Naive thymus-derived CD8-positive, alpha-beta T cell (primary cell): ENCODE results near the gene TRPC4AP. TPM values are rescaled to one million over a fixed set of nuclear protein-coding genes. Genes with fewer than 3 reads are reported as not detected.
"Not testable (repeated sequence)": the region's sequence is repeated elsewhere in the genome, so short reads cannot be mapped to it uniquely, and the experiment has no call there.

Source experiments
- ATAC-seq, 2 donors: fragments of 150-1000 bp; cut with Tn5 transposase in 1 of 2; sonication (Bioruptor Pico), chemical (Tn5 transposase) in 1 of 2; 1 replicate in 1 of 2; 2 replicates in 1 of 2; pipeline ENCODE4 v1.10.0; 2021; ENCODE audit warnings: mild to moderate bottlenecking in 2 of 2, moderate library complexity in 2 of 2
- POLR2A ChIA-PET: fragments of 350-600 bp; sonication (Branson Sonifier 250); formaldehyde crosslinking; loops from one replicate; lab custom pipeline; 2021; ENCODE audit warnings: antibody characterized with exemption; lab: Charles Lee
- DNase-seq, 10 donors: peaks; one replicate each; pipeline versions ENCODE4 v3.0.0 to v3.0.0-alpha.2; 2020 to 2022
- H3K27ac Mint-ChIP-seq, 10 donors: one replicate each; pipeline ENCODE4 v1.8.0; 2020 to 2022; ENCODE audit warnings: mild to moderate bottlenecking in 10 of 10, mixed read lengths in 10 of 10, moderate library complexity in 4 of 10, inconsistent platforms in 1 of 10
- H3K27me3 Mint-ChIP-seq, 5 donors: one replicate each; pipeline ENCODE4 v1.8.0; 2021 to 2022; ENCODE audit warnings: mixed read lengths in 5 of 5
- H3K36me3 Mint-ChIP-seq, 3 donors: one replicate each; pipeline ENCODE4 v1.8.0; 2020 to 2022; ENCODE audit warnings: mixed read lengths in 3 of 3, mild to moderate bottlenecking in 2 of 3, inconsistent platforms in 1 of 3
- H3K4me1 Mint-ChIP-seq, 4 donors: one replicate each; pipeline ENCODE4 v1.8.0; 2021 to 2022; ENCODE audit warnings: mixed read lengths in 4 of 4
- H3K4me3 Mint-ChIP-seq, 10 donors: one replicate each; pipeline ENCODE4 v1.8.0; 2020 to 2022; ENCODE audit warnings: mild to moderate bottlenecking in 10 of 10, mixed read lengths in 10 of 10, moderate library complexity in 6 of 10, inconsistent platforms in 1 of 10
- H3K9me3 Mint-ChIP-seq, 9 donors: one replicate each; pipeline ENCODE4 v1.8.0; 2020 to 2022; ENCODE audit warnings: mixed read lengths in 9 of 9, mild to moderate bottlenecking in 3 of 9, inconsistent platforms in 1 of 9, moderate library complexity in 1 of 9
- polyA plus RNA-seq, 3 donors: library from polyadenylated mRNA; unstranded; fragments of 300-500 nt; fragmentation: Illumina TruSeq; gene quantifications; one replicate each; pipeline ENCODE4 v1.2.3, GENCODE V29; 2021
- total RNA-seq, 8 experiments: library from RNA in 2 of 8; stranded (reverse) in 2 of 8; gene quantifications; one replicate each; pipeline ENCODE4 v1.2.3 and lab custom pipeline; 2021 to 2026

The TRPC4AP gene
- total and polyA plus RNA-seq, 5 experiments from 2014 or later: 54.7 to 77.6 (median 57.8) TPM

DNA sequence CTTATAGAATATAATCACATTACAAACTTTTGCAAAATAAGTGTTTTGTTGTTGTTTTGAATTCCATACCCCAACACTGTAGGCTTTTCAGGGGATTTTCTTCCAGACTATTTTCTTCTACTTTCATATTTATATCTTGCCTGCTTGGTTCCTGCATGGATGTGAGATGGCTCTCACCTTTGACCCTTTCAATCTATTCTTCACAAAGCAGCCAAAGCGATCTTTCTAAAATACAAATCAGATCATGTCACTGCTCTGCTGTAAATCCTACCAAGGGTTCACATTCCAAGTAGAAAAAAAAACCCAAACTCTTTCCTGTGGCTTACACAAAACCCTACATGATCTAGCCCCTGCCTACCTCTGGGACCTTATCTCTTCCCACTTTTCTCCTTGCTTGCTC, 25.0 kb upstream of the TRPC4AP start:
- H3K36me3 Mint-ChIP-seq: peaks cover 0 to 83% (median 24%) of the 10 kb centered on the region in 3 donors
- DNase-seq: no peak

GRCh38 chr20:35117196-35117595, 24.6 kb upstream of the TRPC4AP start:
- no peaks in the 10 kb centered on the region for H3K9me3 Mint-ChIP-seq
- peak overlapping the region in 6 of 10 donors; percentile 20 to 75 (median 56) for H3K27ac Mint-ChIP-seq
- H3K27me3 Mint-ChIP-seq: no peaks in the 10 kb centered on the region
- H3K4me1 Mint-ChIP-seq: no peaks in the 10 kb centered on the region
- DNase-seq: no peak
- POLR2A ChIA-PET: no interaction called here
- H3K4me3 Mint-ChIP-seq: no peak overlapping the region
- H3K36me3 Mint-ChIP-seq: peaks cover 0 to 81% (median 26%) of the 10 kb centered on the region in 3 donors
- ATAC-seq: no peak

More for the DNA sequence above, 25.0 kb upstream of the TRPC4AP start:
- Mint-ChIP-seq H3K4me3 (no peak overlapping the region), H3K27ac (peak overlapping the region in 6 of 10 donors; percentile 14 to 78 (median 40)), H3K9me3 (no peaks in the 10 kb centered on the region), H3K4me1 (no peaks in the 10 kb centered on the region), H3K27me3 (no peaks in the 10 kb centered on the region)
- POLR2A ChIA-PET: no interaction called here
- no peak for ATAC-seq

- no peaks in the 10 kb centered on the region for H3K9me3 Mint-ChIP-seq
- no peaks in the 10 kb centered on the region for H3K4me1 Mint-ChIP-seq
- no peak overlapping the region for H3K4me3 Mint-ChIP-seq
- POLR2A ChIA-PET: interaction anchor here (0.6 kb wide), 1 partner anchor 22 kb away, joined by 3 read pairs; no protein-coding TSS in a partner anchor
- H3K27me3 Mint-ChIP-seq: no peaks in the 10 kb centered on the region
- peaks cover 0 to 80% (median 22%) of the 10 kb centered on the region in 3 donors for H3K36me3 Mint-ChIP-seq
- H3K27ac Mint-ChIP-seq: peak overlapping the region in 8 of 10 donors; percentile 15 to 84 (median 58)
- ATAC-seq: no peak
- DNase-seq: no peak
These were observed 23.7 kb upstream of the TRPC4AP start for GRCh38 chr20:35116258-35116657.

DNA sequence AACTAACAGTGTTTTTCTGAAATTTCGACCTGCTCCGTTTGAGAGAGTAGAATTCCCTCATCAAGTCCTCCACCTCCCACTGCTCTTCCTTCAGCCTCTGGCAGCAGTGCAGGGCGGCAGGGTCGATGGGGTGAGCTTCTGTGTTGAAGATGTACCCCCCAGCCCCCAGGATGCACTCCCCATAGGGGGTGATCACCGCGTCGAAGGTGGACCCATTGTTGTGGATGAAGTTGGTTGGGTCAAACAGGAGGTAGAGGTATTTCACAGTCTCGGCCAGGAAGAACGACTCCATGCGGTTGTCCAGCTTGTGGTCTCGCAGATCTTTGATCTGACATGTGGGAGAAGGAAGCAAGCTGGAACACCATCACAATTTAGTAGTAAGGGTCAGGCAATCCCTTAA, 23.0 kb upstream of the TRPC4AP start:
- H3K9me3 Mint-ChIP-seq: no peaks in the 10 kb centered on the region
- no peaks in the 10 kb centered on the region for H3K27me3 Mint-ChIP-seq
- no peaks in the 10 kb centered on the region for H3K4me1 Mint-ChIP-seq
- H3K36me3 Mint-ChIP-seq: peaks cover 0 to 76% (median 22%) of the 10 kb centered on the region in 3 donors
- no peak overlapping the region for H3K4me3 Mint-ChIP-seq
- DNase-seq (no peak), ATAC-seq (no peak)
- H3K27ac Mint-ChIP-seq: peak overlapping the region in 7 of 10 donors; percentile 6 to 84 (median 39)
- POLR2A ChIA-PET: no interaction called here

DNA sequence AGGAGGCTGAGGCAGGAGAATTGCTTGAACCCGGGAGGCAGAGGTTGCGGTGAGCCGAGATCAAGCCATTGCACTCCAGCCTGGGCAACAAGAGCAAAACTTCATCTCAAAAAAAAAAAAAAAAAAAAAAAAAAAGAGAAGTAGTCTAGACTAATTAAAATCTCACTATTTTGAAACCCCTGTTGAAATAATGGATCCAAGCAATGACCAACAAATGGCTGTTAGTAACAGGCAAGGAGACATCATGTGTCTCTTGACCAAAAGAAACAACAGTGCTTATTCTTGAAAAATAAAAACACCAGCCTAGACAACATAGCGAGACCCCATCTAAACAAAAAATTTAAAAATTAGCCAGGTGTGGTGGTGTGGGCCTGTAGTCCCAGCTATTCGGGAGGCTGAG, 19.7 kb upstream of the TRPC4AP start:
- H3K9me3 Mint-ChIP-seq, H3K27ac Mint-ChIP-seq, H3K4me1 Mint-ChIP-seq, POLR2A ChIA-PET, DNase-seq, ATAC-seq, H3K4me3 Mint-ChIP-seq, H3K27me3 Mint-ChIP-seq: not testable (repeated sequence)
- H3K36me3 Mint-ChIP-seq: peaks cover 0 to 55% (median 6%) of the 10 kb centered on the region in 3 donors

DNA sequence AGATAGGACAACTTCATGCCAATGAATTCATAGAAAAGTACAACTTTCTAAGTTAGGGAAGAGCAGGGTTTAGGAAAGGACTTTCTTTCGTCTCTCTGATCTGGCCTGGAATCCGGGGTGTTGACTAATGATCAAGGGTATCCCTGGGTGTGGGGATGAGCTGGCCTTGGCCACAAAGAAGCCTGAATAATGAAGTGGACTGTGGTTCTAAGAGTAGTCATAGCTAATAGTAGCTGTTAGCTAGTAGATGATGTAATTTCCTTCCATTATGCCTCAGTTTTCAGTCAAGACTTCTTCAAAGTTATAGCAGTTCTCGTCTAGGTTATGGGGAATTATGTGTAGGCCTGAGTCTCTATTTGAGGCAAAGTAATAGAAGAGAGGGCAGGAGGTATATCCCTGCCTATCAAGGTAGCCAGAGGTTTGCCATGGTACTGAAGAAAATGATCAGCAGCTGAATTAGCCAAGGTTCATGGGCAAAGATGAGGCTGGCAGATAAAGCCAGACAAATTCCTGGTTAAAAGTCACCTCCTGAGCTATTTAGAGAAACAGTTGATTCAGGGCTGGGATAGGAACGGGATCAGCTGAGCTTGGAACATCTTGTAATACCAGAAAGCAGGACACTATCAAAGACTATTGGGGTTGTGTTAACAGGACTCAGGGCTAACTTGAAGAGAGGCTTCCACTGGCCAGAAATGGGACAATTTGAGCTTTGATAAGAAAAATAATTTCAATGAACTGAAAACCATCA, 18.7 kb upstream of the TRPC4AP start:
- no peaks in the 10 kb centered on the region for H3K27me3 Mint-ChIP-seq
- H3K9me3 Mint-ChIP-seq: no peaks in the 10 kb centered on the region
- DNase-seq (no peak), ATAC-seq (no peak)
- POLR2A ChIA-PET: no interaction called here
- H3K36me3 Mint-ChIP-seq: peaks cover 0 to 46% (median 6%) of the 10 kb centered on the region in 3 donors
- no peak overlapping the region for H3K4me3 Mint-ChIP-seq
- H3K4me1 Mint-ChIP-seq: peaks cover 0 to 3% (median 0%) of the 10 kb centered on the region in 4 donors
- peak overlapping the region in 7 of 10 donors; percentile 1 to 53 (median 19) for H3K27ac Mint-ChIP-seq

- no peak for ATAC-seq
These were observed 16.3 kb upstream of the TRPC4AP start for GRCh38 chr20:35108921-35109320.

GRCh38 chr20:35106827-35107380, 14.3 kb upstream of the TRPC4AP start:
- no peaks in the 10 kb centered on the region for H3K9me3 Mint-ChIP-seq
- peaks cover 0 to 3% (median 0%) of the 10 kb centered on the region in 4 donors for H3K4me1 Mint-ChIP-seq
- DNase-seq (no peak), ATAC-seq (no peak)
- H3K36me3 Mint-ChIP-seq: peaks cover 0 to 18% (median 4%) of the 10 kb centered on the region in 3 donors
- no peaks in the 10 kb centered on the region for H3K27me3 Mint-ChIP-seq
- POLR2A ChIA-PET: no interaction called here
- no peak overlapping the region for H3K4me3 Mint-ChIP-seq
- H3K27ac Mint-ChIP-seq: no peak overlapping the region

More at GRCh38 chr20:35108921-35109320, 16.3 kb upstream of the TRPC4AP start:
- Mint-ChIP-seq H3K27me3 (no peaks in the 10 kb centered on the region), H3K27ac (peak overlapping the region in 1 of 10 donors; percentile 10), H3K36me3 (peaks cover 0 to 26% (median 6%) of the 10 kb centered on the region in 3 donors), H3K4me1 (peaks cover 0 to 3% (median 0%) of the 10 kb centered on the region in 4 donors), H3K4me3 (no peak overlapping the region), H3K9me3 (no peaks in the 10 kb centered on the region)
- DNase-seq: no peak
- POLR2A ChIA-PET: no interaction called here

DNA sequence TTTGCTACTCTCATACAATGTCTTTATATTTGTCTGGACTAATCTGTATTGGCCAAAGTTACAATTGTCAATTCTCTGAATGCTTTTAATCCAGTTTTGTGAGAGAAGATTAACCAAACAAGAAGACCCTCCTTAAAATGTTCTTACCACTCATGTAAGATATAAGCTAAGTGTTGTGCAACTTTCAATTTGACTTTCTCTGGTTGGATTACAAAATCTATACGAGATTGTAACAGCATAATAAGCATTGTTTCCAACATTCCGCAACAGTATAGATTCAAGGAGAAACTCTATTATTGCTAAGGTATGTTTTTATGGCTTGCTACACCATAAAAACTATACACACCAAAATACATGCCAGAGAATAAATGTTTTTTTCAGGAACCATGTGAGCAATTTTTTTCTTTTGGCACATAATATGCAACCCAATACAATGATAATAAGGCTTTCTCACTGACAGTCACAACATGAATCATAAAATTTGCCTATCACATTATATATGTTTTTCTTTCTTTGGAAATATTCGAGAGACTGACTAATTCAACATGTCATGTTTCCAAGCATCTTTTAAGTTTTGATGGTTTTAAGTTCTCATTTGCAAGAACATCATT, 12.2 kb upstream of the TRPC4AP start:
- DNase-seq (no peak), ATAC-seq (no peak)
- no peaks in the 10 kb centered on the region for H3K9me3 Mint-ChIP-seq
- no peak overlapping the region for H3K4me3 Mint-ChIP-seq
- no peak overlapping the region for H3K27ac Mint-ChIP-seq
- no peaks in the 10 kb centered on the region for H3K27me3 Mint-ChIP-seq
- POLR2A ChIA-PET: no interaction called here
- peaks cover 0 to 4% (median 1%) of the 10 kb centered on the region in 3 donors for H3K36me3 Mint-ChIP-seq
- H3K4me1 Mint-ChIP-seq: no peaks in the 10 kb centered on the region

- H3K36me3 Mint-ChIP-seq: no peaks in the 10 kb centered on the region
- POLR2A ChIA-PET: no interaction called here
- no peak for ATAC-seq
- no peak overlapping the region for H3K4me3 Mint-ChIP-seq
- no peak for DNase-seq
- H3K27ac Mint-ChIP-seq: no peak overlapping the region
- peaks cover 0 to 1% (median 0%) of the 10 kb centered on the region in 4 donors for H3K4me1 Mint-ChIP-seq
- H3K27me3 Mint-ChIP-seq: no peaks in the 10 kb centered on the region
- H3K9me3 Mint-ChIP-seq: no peaks in the 10 kb centered on the region
These were observed 9.0 kb upstream of the TRPC4AP start for GRCh38 chr20:35101620-35102019.

GRCh38 chr20:35093267-35093884, 769 bp upstream of the TRPC4AP start:
- POLR2A ChIA-PET: interaction anchor here (2.2 kb wide), 1 partner anchor 184 kb away, joined by 5 read pairs; the partner anchor contains the start of gene MMP24OS

GRCh38 chr20:35091816-35092523, 637 bp downstream of the TRPC4AP start:
- POLR2A ChIA-PET: interaction anchor here (0.5 to 2.2 kb wide), 7 partner anchors 17 to 650 kb away, joined by 3 to 6 read pairs (median 3); partner anchors contain the start of genes MMP24OS, NCOA6 and RBM39
- Mint-ChIP-seq H3K4me1 (peaks cover 26 to 60% (median 51%) of the 10 kb centered on the region in 4 donors), H3K27me3 (no peaks in the 10 kb centered on the region), H3K9me3 (no peaks in the 10 kb centered on the region), H3K4me3 (peak overlapping the region; percentile 85 to 96 (median 90)), H3K36me3 (peaks cover 0 to 15% (median 0%) of the 10 kb centered on the region in 3 donors), H3K27ac (peak overlapping the region; percentile 78 to 96 (median 90))
- peak; percentile 15 for ATAC-seq
- DNase-seq: peak in 2 of 10 donors; percentile 10 to 13

More at GRCh38 chr20:35093267-35093884, 769 bp upstream of the TRPC4AP start:
- Mint-ChIP-seq H3K27me3 (no peaks in the 10 kb centered on the region), H3K36me3 (peaks cover 0 to 4% (median 0%) of the 10 kb centered on the region in 3 donors), H3K9me3 (no peaks in the 10 kb centered on the region), H3K4me3 (peak overlapping the region; percentile 85 to 95 (median 91)), H3K27ac (peak overlapping the region; percentile 78 to 98 (median 95)), H3K4me1 (peaks cover 21 to 48% (median 40%) of the 10 kb centered on the region in 4 donors)
- no peak for ATAC-seq
- no peak for DNase-seq
